Spleen (tissue), 11 donors: ENCODE results near the gene CGNL1. TPM values are rescaled to one million over a fixed set of nuclear protein-coding genes. Genes with fewer than 3 reads are reported as not detected.

ENCODE experiments used
- DNase-seq: peaks from one replicate; pipeline ENCODE4 v3.0.0-alpha.2; 2020
- H3K27ac ChIP-seq, 8 donors: fragments of 200-600 bp; sonication (generic) in 7 of 8; 1 replicate in 4 of 8; 2 replicates in 4 of 8; pipeline versions ENCODE4 v1.5.0 to v1.8.0; 2016 to 2021; ENCODE audit warnings: inconsistent platforms in 4 of 8, mild to moderate bottlenecking in 4 of 8, moderate library complexity in 1 of 8
- H3K27me3 ChIP-seq, 7 donors: fragments of 200-600 bp; sonication (generic) in 6 of 7; replicated peaks in 1 of 7; 1 replicate in 4 of 7; 2 replicates in 3 of 7; pipeline versions ENCODE4 v1.5.0 to v1.8.0; 2016 to 2021; ENCODE audit warnings: inconsistent platforms in 3 of 7, mild to moderate bottlenecking in 1 of 7
- H3K36me3 ChIP-seq, 6 donors: fragments of 200-600 bp; sonication (generic) in 5 of 6; 1 replicate in 4 of 6; 2 replicates in 2 of 6; pipeline versions ENCODE4 v1.5.0 to v1.8.0; 2016 to 2021; ENCODE audit warnings: inconsistent platforms in 2 of 6
- H3K4me1 ChIP-seq, 6 donors: fragments of 200-600 bp; sonication (generic) in 5 of 6; 1 replicate in 3 of 6; 2 replicates in 3 of 6; pipeline versions ENCODE4 v1.5.0 to v1.8.0; 2016 to 2021; ENCODE audit warnings: inconsistent platforms in 3 of 6
- H3K4me3 ChIP-seq, 8 donors: fragments of 200-600 bp; sonication (generic) in 7 of 8; 1 replicate in 4 of 8; 2 replicates in 4 of 8; pipeline versions ENCODE4 v1.5.0 to v1.8.0; 2016 to 2021; ENCODE audit warnings: inconsistent platforms in 4 of 8, mild to moderate bottlenecking in 4 of 8, moderate library complexity in 2 of 8
- H3K9me3 ChIP-seq, 8 donors: fragments of 200-600 bp; sonication (generic) in 7 of 8; 1 replicate in 4 of 8; 2 replicates in 4 of 8; pipeline versions ENCODE4 v1.5.0 to v1.8.0; 2016 to 2021; ENCODE audit warnings: inconsistent platforms in 4 of 8
- POLR2A ChIP-seq, 3 donors: fragments of 450-650 bp; IDR thresholded peaks; one replicate each; pipeline ENCODE4 v1.5.1; 2017; ENCODE audit warnings: antibody characterized with exemption in 3 of 3, mild to moderate bottlenecking in 1 of 3
- POLR2AphosphoS5 ChIP-seq, 3 donors: sonication (generic); formaldehyde crosslinking; IDR thresholded peaks; one replicate each; pipeline ENCODE4 v1.5.1; 2017; ENCODE audit warnings: antibody characterized with exemption in 3 of 3
- WGBS, 5 donors: extraction: QIAGEN DNeasy Blood & Tissue Kit in 3 of 5; methylation state at CpG; one replicate each; pipeline versions ENCODE4 v1.1.5 to v1.1.7; 2013 to 2018; 5-methylcytosine and 5-hydroxymethylcytosine counted together
- intact Hi-C: fragments of 100-400 bp; cut with DNase I; formaldehyde crosslinking; loops from one replicate; pipeline ENCODE4 v1.15.0; 2023; ENCODE audit warnings: low total_unique reads
- polyA plus RNA-seq, 3 donors: library from polyadenylated mRNA; stranded (reverse); fragments of 200-250 nt; gene quantifications; one replicate each; pipeline ENCODE4 v1.2.1, GENCODE V29; 2013
- total RNA-seq, 7 donors: library from RNA; depleted of rRNA in 3 of 7; stranded (reverse); fragments of >200 nt in 3 of 7; fragmentation: NEBNext Ultra II Directional in 4 of 7; extraction: Animal tissue kit (Norgen Biotek cat#: 25700) in 4 of 7; gene quantifications; one replicate each; pipeline versions ENCODE4 v1.1.0 to v1.2.1, GENCODE V29; 2016 to 2021
- TF ChIP-seq, protein P1 (sequence below), 11 experiments: fragments of 200-600 bp in 7 of 11; fragments of 450-650 bp in 4 of 11; sonication (generic) in 4 of 11; IDR thresholded peaks in 8 of 11; conservative IDR thresholded peaks in 3 of 11; 1 replicate in 7 of 11; 2 replicates in 4 of 11; pipeline versions ENCODE4 v1.4.0 to v1.8.0; 2016 to 2021; ENCODE audit warnings: antibody characterized with exemption in 11 of 11, inconsistent platforms in 4 of 11, mild to moderate bottlenecking in 1 of 11
- donor health status: healthy with polysubstance abuse.
- donor health status: DM: no; HTN: no; CAD: no; lungs with moderate emphysema.
- donor health status: DM: no; HTN: no; CAD: no.
- donor health status: Bipolar disorder and iron deficiency.
- donor health status: healthy.
- donor health status: DM: no; HTN: no; CAD: no.
- donor health status: DM: yes; HTN: yes; CAD: no.

Gene CGNL1
- total and polyA plus RNA-seq, 10 donors = 0.07 to 0.73 (median 0.36) TPM

- Histone ChIP-seq H3K4me1 (peaks cover 0 to 5% (median 0%) of the 10 kb centered on the region in 6 donors), H3K27me3 (peaks cover 0 to 41% (median 0%) of the 10 kb centered on the region in 7 donors), H3K9me3 (no peaks in the 10 kb centered on the region), H3K36me3 (no peaks in the 10 kb centered on the region), H3K27ac (no peak overlapping the region), H3K4me3 (no peak overlapping the region)
- WGBS, 5 donors = 88 to 93% (median 91%) methylated on average over 4 of the region's 4 CpGs
- no peak for DNase-seq
- TF ChIP-seq, protein P1, sequence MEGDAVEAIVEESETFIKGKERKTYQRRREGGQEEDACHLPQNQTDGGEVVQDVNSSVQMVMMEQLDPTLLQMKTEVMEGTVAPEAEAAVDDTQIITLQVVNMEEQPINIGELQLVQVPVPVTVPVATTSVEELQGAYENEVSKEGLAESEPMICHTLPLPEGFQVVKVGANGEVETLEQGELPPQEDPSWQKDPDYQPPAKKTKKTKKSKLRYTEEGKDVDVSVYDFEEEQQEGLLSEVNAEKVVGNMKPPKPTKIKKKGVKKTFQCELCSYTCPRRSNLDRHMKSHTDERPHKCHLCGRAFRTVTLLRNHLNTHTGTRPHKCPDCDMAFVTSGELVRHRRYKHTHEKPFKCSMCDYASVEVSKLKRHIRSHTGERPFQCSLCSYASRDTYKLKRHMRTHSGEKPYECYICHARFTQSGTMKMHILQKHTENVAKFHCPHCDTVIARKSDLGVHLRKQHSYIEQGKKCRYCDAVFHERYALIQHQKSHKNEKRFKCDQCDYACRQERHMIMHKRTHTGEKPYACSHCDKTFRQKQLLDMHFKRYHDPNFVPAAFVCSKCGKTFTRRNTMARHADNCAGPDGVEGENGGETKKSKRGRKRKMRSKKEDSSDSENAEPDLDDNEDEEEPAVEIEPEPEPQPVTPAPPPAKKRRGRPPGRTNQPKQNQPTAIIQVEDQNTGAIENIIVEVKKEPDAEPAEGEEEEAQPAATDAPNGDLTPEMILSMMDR (IDR thresholded peaks at IDR 0.05 in 8 of 11, conservative IDR thresholded peaks at IDR 0.05 in 3 of 11) = no peak
- no peak for TF ChIP-seq POLR2AphosphoS5 (IDR thresholded peaks at IDR 0.05)
- TF ChIP-seq POLR2A (IDR thresholded peaks at IDR 0.05) = no peak
- intact Hi-C loops = no loop called here
Observed at GRCh38 chr15:57456559-57456958, 80.3 kb downstream of the CGNL1 start.

DNA sequence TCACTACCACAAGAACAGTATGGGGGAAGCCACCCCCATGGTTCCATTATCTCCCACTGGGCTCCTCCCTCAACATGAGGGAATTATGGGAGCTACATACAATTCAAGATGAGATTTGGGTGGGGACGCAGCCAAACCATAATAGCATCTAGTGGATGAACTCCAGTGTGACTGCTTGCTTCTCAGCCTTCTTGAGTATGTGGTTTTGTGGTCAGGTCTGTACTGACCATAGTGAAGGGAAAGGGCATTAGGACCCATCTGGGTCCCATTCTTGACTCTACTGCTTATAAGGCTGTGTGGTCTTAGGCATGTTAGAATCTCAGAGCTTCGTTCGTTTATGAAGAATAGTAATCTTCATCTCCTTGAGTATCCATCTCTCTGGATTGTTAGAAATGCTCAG is 81.4 kb downstream of the CGNL1 start:
- DNase-seq = no peak
- H3K36me3 ChIP-seq = no peaks in the 10 kb centered on the region
- H3K4me3 ChIP-seq = no peak overlapping the region
- H3K9me3 ChIP-seq = no peaks in the 10 kb centered on the region
- intact Hi-C loops = no loop called here
- no peak overlapping the region for H3K27ac ChIP-seq
- H3K4me1 ChIP-seq = peaks cover 0 to 5% (median 0%) of the 10 kb centered on the region in 6 donors
- TF ChIP-seq POLR2AphosphoS5 (IDR thresholded peaks at IDR 0.05) (no peak), POLR2A (IDR thresholded peaks at IDR 0.05) (no peak)
- TF ChIP-seq, protein P1 (IDR thresholded peaks at IDR 0.05 in 8 of 11, conservative IDR thresholded peaks at IDR 0.05 in 3 of 11) = no peak
- 82 to 95% (median 92%) methylated on average over 3 of the region's 3 CpGs for WGBS, 5 donors
- H3K27me3 ChIP-seq = peaks cover 0 to 35% (median 0%) of the 10 kb centered on the region in 7 donors

DNA sequence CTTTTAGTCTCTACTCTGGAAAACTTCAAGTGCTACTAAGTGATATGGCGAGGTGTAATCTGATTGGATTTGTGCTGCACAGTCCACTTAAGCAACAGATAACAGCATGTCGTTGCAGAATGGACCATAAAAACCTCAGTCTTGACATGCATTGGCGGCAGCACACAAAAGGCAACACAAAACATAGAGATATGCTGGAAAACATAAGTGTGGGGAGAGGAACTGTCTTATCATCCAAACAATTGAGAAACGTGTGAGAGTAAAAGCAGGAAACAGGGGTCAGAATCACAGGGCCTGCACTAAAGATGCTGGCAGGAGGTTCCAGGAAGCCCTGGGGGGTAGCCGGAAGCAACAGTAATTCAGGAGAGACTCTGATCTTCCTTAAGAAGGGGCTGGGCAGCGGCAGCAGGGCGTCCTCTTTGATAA is 82.1 kb downstream of the CGNL1 start:
- H3K27ac ChIP-seq = no peak overlapping the region
- intact Hi-C loops = no loop called here
- DNase-seq = no peak
- H3K27me3 ChIP-seq = peaks cover 0 to 33% (median 0%) of the 10 kb centered on the region in 7 donors
- no peaks in the 10 kb centered on the region for H3K36me3 ChIP-seq
- no peak overlapping the region for H3K4me3 ChIP-seq
- whole genome bisulfite sequencing, 5 donors = 43 to 67% (median 58%) methylated on average over 7 of the region's 7 CpGs
- peaks cover 0 to 5% (median 0%) of the 10 kb centered on the region in 6 donors for H3K4me1 ChIP-seq
- TF ChIP-seq, protein P1 (IDR thresholded peaks at IDR 0.05 in 8 of 11, conservative IDR thresholded peaks at IDR 0.05 in 3 of 11) = no peak
- TF ChIP-seq POLR2AphosphoS5 (IDR thresholded peaks at IDR 0.05) (no peak), POLR2A (IDR thresholded peaks at IDR 0.05) (no peak)
- H3K9me3 ChIP-seq = no peaks in the 10 kb centered on the region

DNA sequence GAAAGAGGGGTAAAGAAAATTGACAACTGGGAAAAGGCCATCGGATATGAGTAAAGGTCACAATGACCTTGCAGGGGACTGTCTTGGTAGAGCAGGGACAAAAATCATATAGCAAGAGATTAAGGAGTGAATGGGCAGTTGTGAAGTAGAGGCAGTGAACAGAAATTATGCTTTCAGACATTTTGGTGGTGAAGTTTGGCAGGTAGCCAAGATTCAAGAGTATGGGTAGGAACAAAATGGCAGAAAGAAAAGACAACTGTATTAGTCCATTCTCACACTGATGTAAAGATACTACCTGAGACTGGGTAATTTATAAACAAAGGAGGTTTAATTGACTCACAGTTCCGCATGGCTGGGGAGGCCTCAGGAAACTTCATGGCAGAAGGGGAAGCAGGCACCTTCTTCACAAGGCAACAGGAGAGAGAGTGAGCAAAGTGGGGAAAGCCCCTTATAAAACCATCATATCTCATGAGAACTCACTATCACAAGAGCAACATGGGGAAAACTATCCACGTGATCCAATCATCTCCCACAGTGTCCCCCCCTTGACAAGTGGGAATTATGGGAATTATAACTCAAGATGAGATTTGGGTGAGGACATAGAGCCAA is 84.0 kb downstream of the CGNL1 start:
- peaks cover 0 to 5% (median 0%) of the 10 kb centered on the region in 6 donors for H3K4me1 ChIP-seq
- peaks cover 0 to 34% (median 0%) of the 10 kb centered on the region in 7 donors for H3K27me3 ChIP-seq
- no peak overlapping the region for H3K4me3 ChIP-seq
- no peaks in the 10 kb centered on the region for H3K36me3 ChIP-seq
- TF ChIP-seq POLR2A (IDR thresholded peaks at IDR 0.05) (no peak), POLR2AphosphoS5 (IDR thresholded peaks at IDR 0.05) (no peak)
- TF ChIP-seq, protein P1 (IDR thresholded peaks at IDR 0.05 in 8 of 11, conservative IDR thresholded peaks at IDR 0.05 in 3 of 11) = no peak
- 79 to 94% (median 86%) methylated on average over 3 of the region's 3 CpGs for WGBS, 5 donors
- no peaks in the 10 kb centered on the region for H3K9me3 ChIP-seq
- intact Hi-C loops = no loop called here
- DNase-seq = no peak
- no peak overlapping the region for H3K27ac ChIP-seq
